Body of pancreas (tissue), 4 donors: ENCODE measurements around the gene PRUNE2.

ENCODE experiments used
- POLR2A ChIP-seq, 3 donors: fragments of 450-650 bp; IDR thresholded peaks; one replicate each; pipeline ENCODE4 v1.6.1; 2016; ENCODE audit warnings: antibody characterized with exemption in 3 of 3, mild to moderate bottlenecking in 2 of 3
- TF ChIP-seq, protein P1 (sequence below), 7 experiments: fragments of 450-650 bp in 4 of 7; fragments of 200-600 bp in 3 of 7; sonication (generic) in 3 of 7; IDR thresholded peaks; one replicate each; pipeline ENCODE4 v1.5.1; 2016 to 2019; ENCODE audit warnings: antibody characterized with exemption in 7 of 7

DNA sequence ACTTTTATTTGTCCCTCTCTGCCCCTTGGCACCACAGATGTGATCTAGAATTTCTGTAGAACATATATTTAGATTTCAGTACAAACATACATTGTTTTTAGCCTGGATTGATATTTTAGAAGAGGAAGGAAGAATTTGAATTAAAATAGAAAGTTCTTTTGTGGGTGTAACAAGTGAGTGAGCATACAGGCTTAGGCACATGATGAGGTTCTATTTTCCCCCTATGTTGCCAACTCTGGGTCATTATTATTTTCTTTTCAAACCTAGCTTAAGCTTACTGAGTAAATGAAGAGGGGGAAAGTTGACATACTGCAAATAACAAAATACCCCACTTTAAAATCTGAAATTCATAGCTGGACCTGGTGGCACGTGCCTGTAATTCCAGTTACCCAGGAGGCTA lies 344.0 kb downstream of the PRUNE2 start:
- TF ChIP-seq, protein P1, sequence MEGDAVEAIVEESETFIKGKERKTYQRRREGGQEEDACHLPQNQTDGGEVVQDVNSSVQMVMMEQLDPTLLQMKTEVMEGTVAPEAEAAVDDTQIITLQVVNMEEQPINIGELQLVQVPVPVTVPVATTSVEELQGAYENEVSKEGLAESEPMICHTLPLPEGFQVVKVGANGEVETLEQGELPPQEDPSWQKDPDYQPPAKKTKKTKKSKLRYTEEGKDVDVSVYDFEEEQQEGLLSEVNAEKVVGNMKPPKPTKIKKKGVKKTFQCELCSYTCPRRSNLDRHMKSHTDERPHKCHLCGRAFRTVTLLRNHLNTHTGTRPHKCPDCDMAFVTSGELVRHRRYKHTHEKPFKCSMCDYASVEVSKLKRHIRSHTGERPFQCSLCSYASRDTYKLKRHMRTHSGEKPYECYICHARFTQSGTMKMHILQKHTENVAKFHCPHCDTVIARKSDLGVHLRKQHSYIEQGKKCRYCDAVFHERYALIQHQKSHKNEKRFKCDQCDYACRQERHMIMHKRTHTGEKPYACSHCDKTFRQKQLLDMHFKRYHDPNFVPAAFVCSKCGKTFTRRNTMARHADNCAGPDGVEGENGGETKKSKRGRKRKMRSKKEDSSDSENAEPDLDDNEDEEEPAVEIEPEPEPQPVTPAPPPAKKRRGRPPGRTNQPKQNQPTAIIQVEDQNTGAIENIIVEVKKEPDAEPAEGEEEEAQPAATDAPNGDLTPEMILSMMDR (IDR thresholded peaks at IDR 0.05): no peak
- no peak for TF ChIP-seq POLR2A (IDR thresholded peaks at IDR 0.05)
